Cardiac fibroblast (primary cell): ENCODE data around the gene F2R.
A peak's percentile ranks its signal among the peaks of the same experiment; 100 is the strongest.

Experiments
- DNase-seq, 2 donors: peaks; one replicate each; pipeline versions ENCODE4 v3.0.0 to v3.0.0-alpha.2; 2010; ENCODE audit warnings: low read depth in 2 of 2
- H3K4me3 ChIP-seq, 2 donors: replicated peaks in 1 of 2; 1 replicate in 1 of 2; 2 replicates in 1 of 2; pipeline ENCODE4 v1.5.1; 2011; ENCODE audit warnings: low read depth in 2 of 2, low read length in 2 of 2, mild to moderate bottlenecking in 2 of 2, moderate library complexity in 1 of 2
- CTCF ChIP-seq: IDR thresholded peaks from one replicate; pipeline ENCODE4 v1.5.1; 2011; ENCODE audit warnings: low read depth, mild to moderate bottlenecking, low read length, inconsistent platforms

F2R gene

GRCh38 chr5:76715736-76716455 is at the start of gene F2R:
Gene F2R (plus strand): TSS chr5:76716126. CDS start chr5:76716308, 182 bp downstream.
- peak within 1 kb of the TSS; percentile 97 to 99 for H3K4me3 ChIP-seq
- peak; percentile 82 to 92 for DNase-seq
- peak; percentile 32 for TF ChIP-seq CTCF

DNA sequence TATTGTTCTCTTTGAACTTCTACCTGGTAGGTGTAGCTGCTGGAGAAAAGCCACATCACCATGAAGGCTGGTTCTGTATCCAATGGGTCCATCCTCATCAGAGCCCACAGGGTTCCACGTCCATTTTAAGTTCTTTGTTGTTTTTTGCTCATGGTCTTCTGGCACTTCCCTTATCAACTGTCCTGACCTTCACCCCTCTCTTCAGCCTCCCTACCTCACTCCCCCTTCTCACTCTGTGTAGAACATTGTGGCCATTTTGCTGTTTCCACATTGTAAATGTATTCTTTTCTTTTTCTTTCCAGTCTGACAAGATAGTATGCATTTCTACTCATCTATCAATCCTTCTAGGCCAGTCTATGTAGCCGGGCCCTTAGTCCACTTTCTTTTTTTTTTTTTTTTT is 48.4 kb upstream of the F2R start:
- no peak for TF ChIP-seq CTCF
- H3K4me3 ChIP-seq, result no peak overlapping the region
- no peak for DNase-seq

DNA sequence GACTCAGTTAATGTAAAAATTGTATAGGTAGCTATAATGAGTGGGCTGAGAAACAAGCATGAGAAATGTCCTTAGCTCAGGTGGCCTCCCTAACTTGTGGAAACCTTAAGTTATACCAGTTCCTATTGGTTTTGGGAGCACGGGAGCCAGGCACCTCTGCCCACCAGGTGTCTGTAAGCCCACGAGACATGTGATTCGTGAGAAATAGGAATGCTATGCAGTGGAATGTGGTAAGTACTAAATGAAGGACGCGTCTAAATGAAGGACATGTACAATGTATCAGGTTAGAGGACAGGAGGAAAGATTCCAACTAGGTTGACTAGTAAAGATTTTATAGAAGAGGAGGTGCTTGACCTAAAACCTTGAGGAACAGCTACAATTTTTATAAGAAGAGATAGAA is 46.7 kb upstream of the F2R start:
- no peak overlapping the region for H3K4me3 ChIP-seq
- TF ChIP-seq CTCF, result no peak
- DNase-seq, result no peak

GRCh38 chr5:76670508-76670907 is 45.4 kb upstream of the F2R start:
- DNase-seq, result no peak
- no peak overlapping the region for H3K4me3 ChIP-seq
- no peak for TF ChIP-seq CTCF

DNA sequence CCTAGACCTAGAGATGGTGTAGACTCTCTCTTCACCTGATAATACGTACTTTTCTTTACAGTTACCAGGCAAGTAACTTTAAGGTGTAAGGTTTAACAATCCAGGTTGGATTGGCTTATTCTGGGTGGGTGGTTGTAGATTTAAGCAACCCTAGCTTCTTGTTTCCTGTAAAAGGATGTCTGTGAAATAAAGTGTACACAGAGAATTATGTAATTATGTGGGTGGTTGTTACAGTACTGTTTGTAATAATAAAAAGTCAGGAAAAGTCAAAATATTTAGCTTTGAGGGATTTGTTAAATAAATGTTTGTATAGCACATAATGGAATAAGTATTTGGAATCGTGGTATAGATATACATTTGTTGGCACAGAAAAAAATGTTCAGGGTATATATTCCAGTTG is 43.7 kb upstream of the F2R start:
- no peak overlapping the region for H3K4me3 ChIP-seq
- no peak for TF ChIP-seq CTCF
- no peak for DNase-seq

DNA sequence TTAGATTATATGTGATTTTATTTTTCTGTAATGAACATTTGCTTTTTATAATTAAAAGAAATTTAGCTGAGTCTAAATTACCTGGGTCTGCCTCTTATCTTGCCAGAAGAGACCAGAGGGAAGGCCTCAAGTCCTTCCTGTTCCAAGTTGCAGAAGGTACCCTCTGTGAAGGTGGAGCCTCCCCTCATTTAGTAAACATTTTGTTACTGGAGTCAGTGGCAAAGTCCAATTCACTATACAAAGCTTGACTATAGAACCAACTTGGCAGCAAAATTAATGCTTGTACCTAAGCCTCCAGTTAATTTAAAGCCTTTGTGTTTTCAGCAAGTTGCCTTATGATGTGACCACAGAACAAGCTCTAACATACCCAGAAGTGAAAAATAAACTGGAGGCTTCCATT is 42.8 kb upstream of the F2R start:
- DNase-seq, result no peak
- no peak overlapping the region for H3K4me3 ChIP-seq
- TF ChIP-seq CTCF, result no peak
